ENCODE results near the gene COPS3. TPM values are rescaled to one million over a fixed set of nuclear protein-coding genes. Genes with fewer than 3 reads are reported as not detected.
"Not testable (repeated sequence)": the region's sequence is repeated elsewhere in the genome, so short reads cannot be mapped to it uniquely, and the experiment has no call there.

The COPS3 gene
- total RNA-seq, 3 donors from 2014 or later, result 35.9 to 60.5 (median 42.2) TPM

- H3K9me3 ChIP-seq, result no peaks in the 10 kb centered on the region
- H3K36me3 ChIP-seq (ENCODE audit: low read depth), result peaks cover 6% of the 10 kb centered on the region
- intact Hi-C loops (cut with DNase I, micrococcal nuclease), result no loop called here
- TF ChIP-seq, protein P1, sequence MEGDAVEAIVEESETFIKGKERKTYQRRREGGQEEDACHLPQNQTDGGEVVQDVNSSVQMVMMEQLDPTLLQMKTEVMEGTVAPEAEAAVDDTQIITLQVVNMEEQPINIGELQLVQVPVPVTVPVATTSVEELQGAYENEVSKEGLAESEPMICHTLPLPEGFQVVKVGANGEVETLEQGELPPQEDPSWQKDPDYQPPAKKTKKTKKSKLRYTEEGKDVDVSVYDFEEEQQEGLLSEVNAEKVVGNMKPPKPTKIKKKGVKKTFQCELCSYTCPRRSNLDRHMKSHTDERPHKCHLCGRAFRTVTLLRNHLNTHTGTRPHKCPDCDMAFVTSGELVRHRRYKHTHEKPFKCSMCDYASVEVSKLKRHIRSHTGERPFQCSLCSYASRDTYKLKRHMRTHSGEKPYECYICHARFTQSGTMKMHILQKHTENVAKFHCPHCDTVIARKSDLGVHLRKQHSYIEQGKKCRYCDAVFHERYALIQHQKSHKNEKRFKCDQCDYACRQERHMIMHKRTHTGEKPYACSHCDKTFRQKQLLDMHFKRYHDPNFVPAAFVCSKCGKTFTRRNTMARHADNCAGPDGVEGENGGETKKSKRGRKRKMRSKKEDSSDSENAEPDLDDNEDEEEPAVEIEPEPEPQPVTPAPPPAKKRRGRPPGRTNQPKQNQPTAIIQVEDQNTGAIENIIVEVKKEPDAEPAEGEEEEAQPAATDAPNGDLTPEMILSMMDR (IDR thresholded peaks at IDR 0.05), result no peak
- H3K4me1 ChIP-seq (ENCODE audit: low read depth), result no peaks in the 10 kb centered on the region
- no peak overlapping the region for H3K4me3 ChIP-seq
- no peak for DNase-seq
- ATAC-seq, result no peak
These were observed 23.0 kb downstream of the COPS3 start for GRCh38 chr17:17258011-17258410.

DNA sequence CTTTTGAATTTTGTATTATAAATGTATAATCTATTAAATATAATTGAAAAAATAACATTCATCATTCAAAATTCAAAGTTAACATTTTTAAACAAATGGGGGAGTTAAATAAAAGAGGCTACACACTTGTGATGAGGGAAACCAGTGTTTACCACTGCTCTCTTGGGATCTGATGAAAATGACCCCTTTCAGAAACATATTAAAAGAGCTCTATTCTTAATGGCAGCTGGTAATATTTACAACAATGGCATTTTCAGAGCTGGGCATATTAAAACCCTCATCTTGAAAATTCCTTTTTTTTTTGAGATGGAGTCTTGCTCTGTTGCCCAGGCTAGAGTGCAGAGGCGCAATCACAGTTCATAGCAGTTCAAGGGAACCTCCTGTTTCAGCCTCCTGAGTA, 24.7 kb downstream of the COPS3 start:
- ATAC-seq (no peak), DNase-seq (no peak)
- Histone ChIP-seq H3K9me3 (no peaks in the 10 kb centered on the region), H3K36me3 (ENCODE audit: low read depth) (peaks cover 6% of the 10 kb centered on the region), H3K4me3 (no peak overlapping the region), H3K4me1 (ENCODE audit: low read depth) (no peaks in the 10 kb centered on the region)
- intact Hi-C loops (cut with DNase I, micrococcal nuclease), result no loop called here
- TF ChIP-seq, protein P1 (IDR thresholded peaks at IDR 0.05), result no peak

DNA sequence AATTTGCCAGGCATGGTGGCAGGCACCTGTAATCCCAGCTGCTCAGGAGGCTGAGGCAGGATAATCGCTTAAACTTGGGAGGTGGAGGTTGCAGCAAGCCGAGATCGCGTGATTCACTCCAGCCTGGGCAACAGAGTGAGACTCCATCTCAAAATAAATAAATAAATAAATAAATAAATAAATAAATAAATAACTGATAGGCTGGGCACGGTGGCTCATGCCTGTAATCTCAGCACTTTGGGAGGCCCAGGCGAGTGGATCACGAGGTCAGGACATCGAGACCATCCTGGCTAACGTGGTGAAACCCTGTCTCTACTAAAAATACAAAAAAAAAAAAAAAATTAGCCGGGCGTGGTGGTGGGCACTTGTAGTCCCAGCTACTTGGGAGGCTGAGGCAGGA, 25.4 kb downstream of the COPS3 start:
- DNase-seq; intact Hi-C loops (cut with DNase I, micrococcal nuclease); H3K4me1 ChIP-seq (ENCODE audit: low read depth): not testable (repeated sequence)

GRCh38 chr17:17254036-17254435, 27.0 kb downstream of the COPS3 start:
- no peaks in the 10 kb centered on the region for H3K9me3 ChIP-seq
- ATAC-seq (no peak), DNase-seq (no peak)
- no peaks in the 10 kb centered on the region for H3K4me1 ChIP-seq (ENCODE audit: low read depth)
- TF ChIP-seq, protein P1 (IDR thresholded peaks at IDR 0.05), result no peak
- intact Hi-C loops (cut with DNase I, micrococcal nuclease), result no loop called here
- no peak overlapping the region for H3K4me3 ChIP-seq
- no peaks in the 10 kb centered on the region for H3K36me3 ChIP-seq (ENCODE audit: low read depth)

More for the DNA sequence above, 25.4 kb downstream of the COPS3 start:
- H3K36me3 ChIP-seq (ENCODE audit: low read depth); H3K4me3 ChIP-seq; H3K9me3 ChIP-seq; ATAC-seq: not testable (repeated sequence)

DNA sequence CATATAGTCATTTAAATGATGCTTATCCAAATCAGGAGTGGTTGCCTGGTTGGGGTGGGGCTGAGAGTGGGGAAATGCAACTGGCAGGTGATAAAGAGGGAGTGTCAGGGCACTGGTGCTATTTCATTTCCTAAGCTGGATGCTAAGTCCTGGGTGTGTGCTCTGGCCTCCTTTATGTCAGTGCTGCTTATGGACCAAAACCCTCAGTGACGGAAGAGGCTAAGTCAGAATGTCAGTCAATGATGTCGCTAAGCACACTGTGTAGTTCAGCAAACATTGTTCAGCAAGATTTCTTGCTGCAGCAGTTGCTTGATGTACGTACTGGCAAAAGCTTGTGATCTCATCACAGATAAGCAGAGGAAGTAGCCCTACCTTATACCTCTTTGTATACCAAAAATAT, 27.6 kb downstream of the COPS3 start:
- ATAC-seq, result no peak
- Histone ChIP-seq H3K4me3 (no peak overlapping the region), H3K4me1 (ENCODE audit: low read depth) (no peaks in the 10 kb centered on the region), H3K9me3 (no peaks in the 10 kb centered on the region), H3K36me3 (ENCODE audit: low read depth) (no peaks in the 10 kb centered on the region)
- TF ChIP-seq, protein P1 (IDR thresholded peaks at IDR 0.05), result no peak
- DNase-seq, result no peak
- intact Hi-C loops (cut with DNase I, micrococcal nuclease), result no loop called here

DNA sequence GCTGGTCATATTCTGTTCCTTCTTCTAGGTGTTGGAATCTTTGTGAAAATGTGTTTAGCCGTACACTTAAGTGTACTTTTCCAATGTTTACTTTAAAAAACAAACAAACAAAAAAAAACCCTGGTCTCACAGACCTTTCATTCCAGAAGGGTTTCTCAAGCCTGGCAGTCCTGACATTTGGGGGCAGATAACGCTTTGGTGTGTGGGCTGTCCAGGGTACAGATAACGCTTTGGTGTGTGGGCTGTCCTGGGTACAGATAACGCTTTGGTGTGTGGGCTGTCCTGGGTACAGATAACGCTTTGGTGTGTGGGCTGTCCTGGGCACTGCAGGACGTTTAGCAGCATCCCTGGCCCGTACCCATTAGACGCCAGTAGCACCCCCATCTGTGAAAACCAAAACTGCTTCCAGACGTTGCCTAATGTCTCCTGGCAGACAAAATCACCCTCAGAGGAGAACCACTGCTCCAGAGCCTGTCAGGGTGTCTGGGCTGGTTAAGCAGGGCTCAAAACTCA, 28.8 kb downstream of the COPS3 start:
- Histone ChIP-seq H3K36me3 (ENCODE audit: low read depth) (peaks cover 5% of the 10 kb centered on the region), H3K9me3 (no peaks in the 10 kb centered on the region), H3K4me1 (ENCODE audit: low read depth) (no peaks in the 10 kb centered on the region), H3K4me3 (no peak overlapping the region)
- intact Hi-C loops (cut with DNase I, micrococcal nuclease), result no loop called here
- TF ChIP-seq, protein P1 (IDR thresholded peaks at IDR 0.05), result no peak
- ATAC-seq, result no peak
- DNase-seq, result no peak

All from mucosa of descending colon (tissue), 3 donors.